NCI-H345 treated with DMSO at 0.1 percent for 48 hours (cell line): ENCODE measurements around the gene LIPN.

ENCODE experiments used
- DNase-seq: peaks from one replicate; lab custom pipeline; 2025; ENCODE audit not compliant: unreplicated experiment; lab: John Stamatoyannopoulos, UW

The LIPN gene

GRCh38 chr10:88826388-88826787, 66.6 kb downstream of the LIPN start:
- no peak for DNase-seq

GRCh38 chr10:88827671-88828070, 67.9 kb downstream of the LIPN start:
- DNase-seq = no peak

GRCh38 chr10:88828310-88828709, 68.5 kb downstream of the LIPN start:
- DNase-seq = no peak
